WTC11 (cell line): ENCODE data around the gene SAFB2. TPM values are rescaled to one million over a fixed set of nuclear protein-coding genes. Genes with fewer than 3 reads are reported as not detected.

Experiments
- ATAC-seq: fragments of 200-7000 bp; cut with Tn5 transposase; 2 replicates; pipeline ENCODE4 v1.10.0; 2021; ENCODE audit warnings: mild to moderate bottlenecking, moderate library complexity
- CTCF ChIA-PET: fragments of 300-600 bp; sonication (Branson Sonifier 250); formaldehyde crosslinking; loops from one replicate; lab custom pipeline; 2021; ENCODE audit warnings: antibody characterized with exemption; lab: Charles Lee
- POLR2A ChIA-PET: fragments of 350-600 bp; sonication (Branson Sonifier 250); formaldehyde crosslinking; loops from one replicate; lab custom pipeline; 2021; ENCODE audit warnings: antibody characterized with exemption; lab: Charles Lee
- DNase-seq: peaks from one replicate; pipeline ENCODE4 v3.0.0; 2021; ENCODE audit warnings: low spot score
- H3K27ac Mint-ChIP-seq: 2 replicates; pipeline ENCODE4 v1.8.0; 2021; ENCODE audit warnings: mixed read lengths
- H3K27me3 Mint-ChIP-seq: 2 replicates; pipeline ENCODE4 v1.8.0; 2021; ENCODE audit warnings: low read depth, mild to moderate bottlenecking, moderate library complexity, mixed read lengths
- H3K36me3 Mint-ChIP-seq: 2 replicates; pipeline ENCODE4 v1.8.0; 2021; ENCODE audit warnings: mixed read lengths
- H3K4me1 Mint-ChIP-seq: 2 replicates; pipeline ENCODE4 v1.8.0; 2022; ENCODE audit warnings: mixed read lengths
- H3K4me3 Mint-ChIP-seq: 2 replicates; pipeline ENCODE4 v1.8.0; 2021; ENCODE audit warnings: mild to moderate bottlenecking, moderate library complexity, mixed read lengths
- H3K9me3 Mint-ChIP-seq: 2 replicates; pipeline ENCODE4 v1.8.0; 2021; ENCODE audit warnings: mixed read lengths
- ATF1 ChIP-seq: sonication (generic); formaldehyde crosslinking; IDR thresholded peaks from 2 replicates; pipeline ENCODE4 v1.8.1; 2023; ENCODE audit warnings: mild to moderate bottlenecking, moderate library complexity, missing genetic modification reagents
- ATF2 ChIP-seq: sonication (generic); formaldehyde crosslinking; IDR thresholded peaks from 2 replicates; pipeline ENCODE4 v1.8.1; 2022; ENCODE audit warnings: low read depth, missing genetic modification reagents, borderline replicate concordance
- FOXP1 ChIP-seq: sonication (generic); formaldehyde crosslinking; IDR thresholded peaks from 2 replicates; pipeline ENCODE4 v1.8.0; 2022; ENCODE audit warnings: missing genetic modification reagents, mild to moderate bottlenecking, moderate library complexity, borderline replicate concordance
- GABPB1 ChIP-seq: sonication (generic); formaldehyde crosslinking; IDR thresholded peaks from 2 replicates; pipeline ENCODE4 v1.8.1; 2023; ENCODE audit warnings: mild to moderate bottlenecking, missing genetic modification reagents
- HMGA2 ChIP-seq: fragments of 250-450 bp; sonication (Bioruptor Pico); IDR thresholded peaks from 2 replicates; pipeline ENCODE4 v1.4.0; 2021; ENCODE audit warnings: mild to moderate bottlenecking, moderate library complexity
- IRF2 ChIP-seq: sonication (generic); formaldehyde crosslinking; IDR thresholded peaks from 2 replicates; pipeline ENCODE4 v1.8.0; 2022; ENCODE audit warnings: low read depth, missing genetic modification reagents, borderline replicate concordance
- NFATC4 ChIP-seq: fragments of 250-450 bp; sonication (Bioruptor Pico); IDR thresholded peaks from 2 replicates; pipeline ENCODE4 v1.9.0; 2021; ENCODE audit warnings: mild to moderate bottlenecking
- NR1H2 ChIP-seq: sonication (generic); formaldehyde crosslinking; IDR thresholded peaks from 2 replicates; pipeline ENCODE4 v1.9.0; 2021; ENCODE audit warnings: mild to moderate bottlenecking, moderate library complexity, missing genetic modification reagents
- RELA ChIP-seq: sonication (generic); formaldehyde crosslinking; IDR thresholded peaks from 2 replicates; pipeline ENCODE4 v1.8.1; 2022; ENCODE audit warnings: missing genetic modification reagents, mild to moderate bottlenecking, borderline replicate concordance
- TEAD4 ChIP-seq: sonication (generic); formaldehyde crosslinking; IDR thresholded peaks from 2 replicates; pipeline ENCODE4 v1.8.0; 2022; ENCODE audit warnings: mild to moderate bottlenecking, missing genetic modification reagents
- ZNF121 ChIP-seq: sonication (generic); formaldehyde crosslinking; IDR thresholded peaks from 2 replicates; pipeline ENCODE4 v1.8.0; 2023; ENCODE audit warnings: missing genetic modification reagents
- ZNF138 ChIP-seq: sonication (generic); formaldehyde crosslinking; conservative IDR thresholded peaks from 2 replicates; pipeline ENCODE4 v1.8.1; 2022; ENCODE audit warnings: mild to moderate bottlenecking, moderate library complexity, missing genetic modification reagents
- ZNF219 ChIP-seq: sonication (generic); formaldehyde crosslinking; IDR thresholded peaks from 2 replicates; pipeline ENCODE4 v1.8.0; 2023; ENCODE audit warnings: missing genetic modification reagents, mild to moderate bottlenecking, borderline replicate concordance
- ZNF396 ChIP-seq: fragments of 250-450 bp; sonication (Bioruptor Pico); IDR thresholded peaks from 2 replicates; pipeline ENCODE4 v1.8.0; 2021; ENCODE audit warnings: mild to moderate bottlenecking, moderate library complexity, borderline replicate concordance
- ZNF416 ChIP-seq: fragments of 250-450 bp; sonication (Bioruptor Pico); IDR thresholded peaks from 2 replicates; pipeline ENCODE4 v1.9.0; 2021; ENCODE audit warnings: mild to moderate bottlenecking, inconsistent platforms
- ZSCAN18 ChIP-seq: fragments of 250-450 bp; sonication (Bioruptor Pico); IDR thresholded peaks from 2 replicates; pipeline ENCODE4 v2.1.2; 2022; ENCODE audit warnings: mild to moderate bottlenecking, moderate library complexity
- total RNA-seq: library from RNA; stranded (reverse); gene quantifications from 3 replicates; pipeline ENCODE4 v1.2.3, GENCODE V29; 2021
- TF ChIP-seq, protein P1 (sequence below): sonication (generic); formaldehyde crosslinking; IDR thresholded peaks from 2 replicates; pipeline ENCODE4 v1.8.1; 2022; ENCODE audit warnings: mild to moderate bottlenecking, missing genetic modification reagents, moderate library complexity, borderline replicate concordance
- TF ChIP-seq, protein P2 (sequence below): sonication (generic); formaldehyde crosslinking; IDR thresholded peaks from 2 replicates; pipeline ENCODE4 v1.8.0; 2022; ENCODE audit warnings: mild to moderate bottlenecking, missing genetic modification reagents
- TF ChIP-seq, protein P3 (sequence below): sonication (generic); formaldehyde crosslinking; IDR thresholded peaks from 2 replicates; pipeline ENCODE4 v1.8.1; 2023; ENCODE audit warnings: mild to moderate bottlenecking, missing genetic modification reagents
- TF ChIP-seq, protein P4 (sequence below): sonication (generic); formaldehyde crosslinking; IDR thresholded peaks from 2 replicates; pipeline ENCODE4 v1.8.0; 2022; ENCODE audit warnings: mild to moderate bottlenecking, missing genetic modification reagents

Gene SAFB2
- total RNA-seq, 1 experiment from 2014 or later, result 100 TPM

DNA sequence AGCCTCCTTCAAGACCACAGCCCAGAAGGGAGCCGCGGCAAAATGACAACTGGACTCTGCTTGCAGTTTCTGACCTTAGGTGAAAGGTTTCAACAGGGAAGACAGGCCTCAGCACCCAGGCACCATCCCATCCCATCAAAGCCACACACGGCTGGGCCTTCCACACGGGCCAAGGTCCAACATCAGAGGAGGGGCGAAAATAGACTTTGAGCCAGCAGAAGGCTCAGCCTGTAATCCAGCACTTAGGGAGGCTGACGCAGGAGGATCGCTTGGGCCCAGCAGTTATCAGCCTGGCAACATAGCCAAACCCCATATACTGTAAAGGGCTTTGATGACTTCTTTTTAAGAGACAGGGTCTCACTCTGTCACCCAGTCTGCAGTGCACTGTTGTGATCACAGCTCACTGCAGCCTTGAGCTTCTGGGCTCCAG lies 28.0 kb downstream of the SAFB2 start (continued):
- TF ChIP-seq ATF2 (CRISPR knock-in tag) (no peak), HMGA2 (CRISPR knock-in tag) (no peak), ATF1 (no peak), ZNF121 (CRISPR knock-in tag) (no peak), TEAD4 (no peak), ZNF396 (CRISPR knock-in tag) (no peak), FOXP1 (CRISPR knock-in tag) (no peak)
- TF ChIP-seq, all 79 proteins: peak for 0

DNA sequence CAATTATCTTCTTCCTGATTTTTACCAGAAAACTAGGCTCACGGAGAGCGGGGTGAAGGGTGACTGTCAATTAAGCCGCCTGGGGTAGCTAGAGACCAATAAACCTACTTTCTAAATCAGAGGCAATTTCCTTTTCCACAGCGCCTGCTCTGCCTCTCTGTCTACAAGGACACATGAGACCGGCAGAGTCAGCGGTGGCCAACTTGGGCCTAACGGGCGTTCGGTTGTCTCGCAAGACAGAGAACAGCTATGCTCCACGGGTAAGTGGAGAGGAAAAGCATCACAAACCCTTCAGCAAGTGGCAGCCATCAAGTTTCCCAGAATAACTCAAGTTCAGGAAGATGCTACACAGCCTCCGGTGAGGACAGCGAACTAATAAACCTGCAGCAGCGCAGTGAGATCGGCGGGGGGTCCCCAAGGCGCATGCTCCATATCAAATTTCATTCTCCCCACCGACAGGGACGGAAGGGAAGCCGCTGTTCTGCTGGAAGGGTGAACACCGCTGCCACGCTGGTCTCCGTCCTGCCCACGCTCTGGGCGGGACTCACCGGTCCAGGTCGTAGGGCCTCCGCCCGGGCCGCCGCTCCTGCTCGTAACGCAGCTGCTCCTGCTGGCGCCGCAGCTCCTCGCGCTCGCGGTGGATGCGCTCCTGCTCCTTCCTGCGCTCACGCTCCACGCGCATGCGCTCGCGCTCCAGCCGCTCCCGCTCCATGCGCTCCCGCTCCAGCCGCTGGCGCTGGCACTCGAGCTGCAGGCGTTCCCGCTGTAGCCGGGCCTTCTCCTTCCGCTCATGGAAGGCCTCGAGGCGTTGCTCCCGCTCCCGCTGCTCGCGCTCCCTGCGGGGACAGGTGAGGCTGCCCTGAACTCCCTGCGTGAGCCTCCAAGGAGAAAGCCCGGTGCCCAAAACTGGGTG lies 29.0 kb downstream of the SAFB2 start:
- CTCF ChIA-PET, result interaction anchor here (0.8 kb wide), 1 partner anchor 96 kb away, joined by 3 read pairs; no protein-coding TSS in a partner anchor
- Mint-ChIP-seq H3K36me3 (peaks cover 67% of the 10 kb centered on the region), H3K9me3 (no peaks in the 10 kb centered on the region), H3K4me1 (no peaks in the 10 kb centered on the region), H3K27ac (peak overlapping the region; percentile 45; the same call in 1 of the 2 replicates), H3K4me3 (no peak overlapping the region), H3K27me3 (no peaks in the 10 kb centered on the region; the same call in 1 of the 2 replicates)
- TF ChIP-seq TEAD4, result no peak
- TF ChIP-seq ZSCAN18 (CRISPR knock-in tag), result no peak
- TF ChIP-seq NR1H2 (CRISPR knock-in tag), result no peak
- TF ChIP-seq ZNF138 (CRISPR knock-in tag), result no peak
- TF ChIP-seq, protein P1, sequence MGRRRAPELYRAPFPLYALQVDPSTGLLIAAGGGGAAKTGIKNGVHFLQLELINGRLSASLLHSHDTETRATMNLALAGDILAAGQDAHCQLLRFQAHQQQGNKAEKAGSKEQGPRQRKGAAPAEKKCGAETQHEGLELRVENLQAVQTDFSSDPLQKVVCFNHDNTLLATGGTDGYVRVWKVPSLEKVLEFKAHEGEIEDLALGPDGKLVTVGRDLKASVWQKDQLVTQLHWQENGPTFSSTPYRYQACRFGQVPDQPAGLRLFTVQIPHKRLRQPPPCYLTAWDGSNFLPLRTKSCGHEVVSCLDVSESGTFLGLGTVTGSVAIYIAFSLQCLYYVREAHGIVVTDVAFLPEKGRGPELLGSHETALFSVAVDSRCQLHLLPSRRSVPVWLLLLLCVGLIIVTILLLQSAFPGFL (CRISPR knock-in tag), result no peak
- TF ChIP-seq GABPB1, result no peak
- TF ChIP-seq NFATC4 (CRISPR knock-in tag), result no peak
- TF ChIP-seq, protein P2, sequence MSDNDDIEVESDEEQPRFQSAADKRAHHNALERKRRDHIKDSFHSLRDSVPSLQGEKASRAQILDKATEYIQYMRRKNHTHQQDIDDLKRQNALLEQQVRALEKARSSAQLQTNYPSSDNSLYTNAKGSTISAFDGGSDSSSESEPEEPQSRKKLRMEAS, result no peak
- DNase-seq (no peak), ATAC-seq (no peak)
- POLR2A ChIA-PET, result no interaction called here

DNA sequence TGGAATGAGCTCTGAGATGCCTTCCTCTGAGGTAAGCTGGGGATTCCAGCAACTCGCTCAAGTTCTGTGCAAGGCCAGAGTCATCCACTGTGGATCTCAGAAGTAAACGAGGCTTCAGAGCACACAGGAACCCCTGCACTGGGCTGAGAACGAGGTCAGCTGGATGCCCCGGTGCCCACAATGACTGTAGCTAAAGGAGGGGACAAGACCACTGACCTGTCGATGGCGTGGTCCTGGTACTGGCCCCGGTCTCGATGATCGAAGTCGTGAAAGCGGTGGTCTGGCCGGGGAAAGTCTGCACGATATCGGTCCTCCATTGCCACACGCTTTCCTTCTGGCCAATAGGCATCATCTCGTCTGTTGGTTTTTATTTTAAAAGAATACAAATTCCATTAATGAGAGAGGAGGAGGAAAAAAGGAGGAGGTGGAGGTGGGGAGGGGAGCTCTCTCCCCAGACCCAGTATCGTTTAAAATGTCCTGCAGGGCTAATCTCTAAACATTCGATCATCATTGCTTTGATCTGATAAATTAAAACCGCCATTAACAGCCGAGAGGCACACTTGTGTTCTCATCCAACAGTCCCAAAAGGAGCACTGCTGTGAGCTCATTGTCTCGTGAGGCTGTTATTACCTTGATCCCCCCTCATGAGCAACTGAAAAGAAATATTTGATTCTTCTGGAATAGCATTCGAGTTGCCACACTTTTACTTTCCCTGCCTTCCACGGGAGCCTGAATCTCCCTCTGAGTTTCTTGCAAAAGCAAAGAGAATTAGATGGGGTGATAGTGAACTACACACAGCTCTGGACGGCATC lies 29.8 kb downstream of the SAFB2 start:
- Mint-ChIP-seq H3K36me3 (peaks cover 67% of the 10 kb centered on the region), H3K4me1 (no peaks in the 10 kb centered on the region), H3K4me3 (no peak overlapping the region), H3K27ac (peak overlapping the region; percentile 45; the same call in 1 of the 2 replicates), H3K9me3 (no peaks in the 10 kb centered on the region), H3K27me3 (no peaks in the 10 kb centered on the region; the same call in 1 of the 2 replicates)
- CTCF ChIA-PET, result no interaction called here
- ATAC-seq (no peak), DNase-seq (no peak)
- POLR2A ChIA-PET, result no interaction called here
- TF ChIP-seq, protein P3, sequence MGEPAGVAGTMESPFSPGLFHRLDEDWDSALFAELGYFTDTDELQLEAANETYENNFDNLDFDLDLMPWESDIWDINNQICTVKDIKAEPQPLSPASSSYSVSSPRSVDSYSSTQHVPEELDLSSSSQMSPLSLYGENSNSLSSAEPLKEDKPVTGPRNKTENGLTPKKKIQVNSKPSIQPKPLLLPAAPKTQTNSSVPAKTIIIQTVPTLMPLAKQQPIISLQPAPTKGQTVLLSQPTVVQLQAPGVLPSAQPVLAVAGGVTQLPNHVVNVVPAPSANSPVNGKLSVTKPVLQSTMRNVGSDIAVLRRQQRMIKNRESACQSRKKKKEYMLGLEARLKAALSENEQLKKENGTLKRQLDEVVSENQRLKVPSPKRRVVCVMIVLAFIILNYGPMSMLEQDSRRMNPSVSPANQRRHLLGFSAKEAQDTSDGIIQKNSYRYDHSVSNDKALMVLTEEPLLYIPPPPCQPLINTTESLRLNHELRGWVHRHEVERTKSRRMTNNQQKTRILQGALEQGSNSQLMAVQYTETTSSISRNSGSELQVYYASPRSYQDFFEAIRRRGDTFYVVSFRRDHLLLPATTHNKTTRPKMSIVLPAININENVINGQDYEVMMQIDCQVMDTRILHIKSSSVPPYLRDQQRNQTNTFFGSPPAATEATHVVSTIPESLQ (CRISPR knock-in tag), result no peak
- TF ChIP-seq HMGA2 (CRISPR knock-in tag) (no peak), RELA (CRISPR knock-in tag) (no peak), IRF2 (CRISPR knock-in tag) (no peak), ZNF416 (CRISPR knock-in tag) (no peak), ZNF219 (no peak)
- TF ChIP-seq, protein P4, sequence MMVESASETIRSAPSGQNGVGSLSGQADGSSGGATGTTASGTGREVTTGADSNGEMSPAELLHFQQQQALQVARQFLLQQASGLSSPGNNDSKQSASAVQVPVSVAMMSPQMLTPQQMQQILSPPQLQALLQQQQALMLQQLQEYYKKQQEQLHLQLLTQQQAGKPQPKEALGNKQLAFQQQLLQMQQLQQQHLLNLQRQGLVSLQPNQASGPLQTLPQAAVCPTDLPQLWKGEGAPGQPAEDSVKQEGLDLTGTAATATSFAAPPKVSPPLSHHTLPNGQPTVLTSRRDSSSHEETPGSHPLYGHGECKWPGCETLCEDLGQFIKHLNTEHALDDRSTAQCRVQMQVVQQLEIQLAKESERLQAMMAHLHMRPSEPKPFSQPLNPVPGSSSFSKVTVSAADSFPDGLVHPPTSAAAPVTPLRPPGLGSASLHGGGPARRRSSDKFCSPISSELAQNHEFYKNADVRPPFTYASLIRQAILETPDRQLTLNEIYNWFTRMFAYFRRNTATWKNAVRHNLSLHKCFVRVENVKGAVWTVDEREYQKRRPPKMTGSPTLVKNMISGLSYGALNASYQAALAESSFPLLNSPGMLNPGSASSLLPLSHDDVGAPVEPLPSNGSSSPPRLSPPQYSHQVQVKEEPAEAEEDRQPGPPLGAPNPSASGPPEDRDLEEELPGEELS (CRISPR knock-in tag), result no peak
- TF ChIP-seq, protein P1 (CRISPR knock-in tag), result no peak
